Measurements from ENCODE around the gene FRMPD4.

GRCh38 chrX:12240491-12240890, 102.2 kb downstream of the FRMPD4 start:
- TF ChIP-seq CTCF (IDR thresholded peaks at IDR 0.05; ENCODE audit: low read length): no peak
- TF ChIP-seq EZH2 (optimal IDR thresholded peaks at IDR 0.05; ENCODE audit: low read depth, low read length): no peak
